GM21576 (cell line): Measurements from ENCODE around the gene PLCL1.

Experiments used
- ATAC-seq: cut with Tn5 transposase; IDR thresholded peaks from one replicate; pipeline ENCODE4 v1.9.1; 2021; ENCODE audit warnings: mild to moderate bottlenecking, moderate library complexity; ENCODE audit not compliant: unreplicated experiment

Gene PLCL1

GRCh38 chr2:198098918-198099317 lies 294.5 kb downstream of the PLCL1 start:
- ATAC-seq = no peak

GRCh38 chr2:198100346-198100745 lies 296.0 kb downstream of the PLCL1 start:
- ATAC-seq = no peak

GRCh38 chr2:198101688-198102087 lies 297.3 kb downstream of the PLCL1 start:
- no peak for ATAC-seq

- no peak for ATAC-seq
Observed at GRCh38 chr2:198102120-198102519, 297.7 kb downstream of the PLCL1 start.

GRCh38 chr2:198102856-198103255 lies 298.5 kb downstream of the PLCL1 start:
- ATAC-seq = no peak

GRCh38 chr2:198106621-198107385 lies 302.4 kb downstream of the PLCL1 start:
- no peak for ATAC-seq

- ATAC-seq = no peak
Observed at GRCh38 chr2:198113316-198113715, 308.9 kb downstream of the PLCL1 start.

- ATAC-seq = no peak
Observed at GRCh38 chr2:198114064-198114463, 309.7 kb downstream of the PLCL1 start.

- ATAC-seq = no peak
Observed at GRCh38 chr2:198115201-198115600, 310.8 kb downstream of the PLCL1 start.

- no peak for ATAC-seq
Observed at GRCh38 chr2:198116756-198117155, 312.4 kb downstream of the PLCL1 start.

GRCh38 chr2:198117406-198118041 lies 313.1 kb downstream of the PLCL1 start:
- no peak for ATAC-seq

- ATAC-seq = peak; percentile 86
Observed at GRCh38 chr2:198127627-198128026, 323.2 kb downstream of the PLCL1 start.

- no peak for ATAC-seq
Observed at GRCh38 chr2:198129609-198130008, 325.2 kb downstream of the PLCL1 start.

- no peak for ATAC-seq
Observed at GRCh38 chr2:198134293-198134955, 330.0 kb downstream of the PLCL1 start.

- no peak for ATAC-seq
Observed at GRCh38 chr2:198135481-198135934, 331.1 kb downstream of the PLCL1 start.

- ATAC-seq = no peak
Observed at GRCh38 chr2:198136142-198136541, 331.7 kb downstream of the PLCL1 start.

GRCh38 chr2:198137733-198138132 lies 333.3 kb downstream of the PLCL1 start:
- no peak for ATAC-seq

GRCh38 chr2:198141726-198142125 lies 337.3 kb downstream of the PLCL1 start:
- ATAC-seq = no peak

GRCh38 chr2:198143156-198143555 lies 338.8 kb downstream of the PLCL1 start:
- ATAC-seq = no peak

GRCh38 chr2:198143793-198144192 lies 339.4 kb downstream of the PLCL1 start:
- ATAC-seq = no peak

GRCh38 chr2:198144660-198145059 lies 340.3 kb downstream of the PLCL1 start:
- no peak for ATAC-seq
